Measurements from ENCODE around the gene ATRIP. TPM values are rescaled to one million over a fixed set of nuclear protein-coding genes. Genes with fewer than 3 reads are reported as not detected.
"Not testable (repeated sequence)": the region's sequence is repeated elsewhere in the genome, so short reads cannot be mapped to it uniquely, and the experiment has no call there.

The ATRIP gene
- polyA plus RNA-seq, 1 donor (not counting 4 experiments of a cell fraction or from before 2014, with no cell fraction given): 9.7 TPM

- Histone ChIP-seq H3K27ac (ENCODE audit: control insufficient read depth, insufficient read depth, low read length) (no peak overlapping the region), H3K9me1 (ENCODE audit: control insufficient read depth, extremely low read depth, insufficient read depth, low read length) (no peaks in the 10 kb centered on the region), H3K36me3 (ENCODE audit: control insufficient read depth in 2 of 2, extremely low read depth in 1 of 2, insufficient read depth in 2 of 2, low read length in 2 of 2) (peaks cover 3 to 4% of the 10 kb centered on the region in 2 experiments), H3K27me3 (ENCODE audit: control insufficient read depth, extremely low read depth, insufficient read depth, low read length) (no peaks in the 10 kb centered on the region), H3K79me2 (ENCODE audit: control insufficient read depth, insufficient read depth, low read length) (peaks cover 33% of the 10 kb centered on the region), H3K4me1 (ENCODE audit: control insufficient read depth, extremely low read depth, insufficient read depth, low read length) (peaks cover 14% of the 10 kb centered on the region), H3K9ac (ENCODE audit: control insufficient read depth, extremely low read depth, insufficient read depth, low read length) (no peak overlapping the region), H3K4me3 (ENCODE audit: control insufficient read depth in 2 of 3, extremely low read depth in 1 of 3, insufficient read depth in 2 of 3, low read depth in 1 of 3, low read length in 3 of 3) (no peak overlapping the region), H3K4me2 (ENCODE audit: control insufficient read depth, extremely low read depth, insufficient read depth, low read depth, low read length) (no peak overlapping the region), H4K20me1 (ENCODE audit: control insufficient read depth, extremely low read depth, insufficient read depth, low read length) (no peaks in the 10 kb centered on the region), H3K9me3 (ENCODE audit: control insufficient read depth, low read depth, low read length) (no peaks in the 10 kb centered on the region), H2AFZ (ENCODE audit: control insufficient read depth, low read length) (no peak overlapping the region)
- DNase-seq (ENCODE audit: low read depth, low spot score) (no peak), FAIRE-seq (no peak)
- TF ChIP-seq CTCF (optimal IDR thresholded peaks at IDR 0.05 in 1 of 3, IDR thresholded peaks at IDR 0.05 in 1 of 3, conservative IDR thresholded peaks at IDR 0.05 in 1 of 3; ENCODE audit: extremely low read depth in 1 of 3, insufficient read depth in 2 of 3, low read length in 3 of 3): no peak
- no peak for TF ChIP-seq EZH2 (IDR thresholded peaks at IDR 0.05; ENCODE audit: low read length)
- dilution Hi-C loops (cut with MboI; ENCODE audit: extremely low pct_ligation_motif_present, low sequenced_read_pairs): no loop called here
These were observed 27.0 kb downstream of the ATRIP start for GRCh38 chr3:48473617-48473952.

- H4K20me1 ChIP-seq (ENCODE audit: control insufficient read depth, extremely low read depth, insufficient read depth, low read length); H3K4me2 ChIP-seq (ENCODE audit: control insufficient read depth, extremely low read depth, insufficient read depth, low read depth, low read length); H3K36me3 ChIP-seq (ENCODE audit: control insufficient read depth in 2 of 2, extremely low read depth in 1 of 2, insufficient read depth in 2 of 2, low read length in 2 of 2); H3K4me3 ChIP-seq (ENCODE audit: control insufficient read depth in 2 of 3, extremely low read depth in 1 of 3, insufficient read depth in 2 of 3, low read depth in 1 of 3, low read length in 3 of 3); dilution Hi-C loops (cut with MboI; ENCODE audit: extremely low pct_ligation_motif_present, low sequenced_read_pairs); H2AFZ ChIP-seq (ENCODE audit: control insufficient read depth, low read length); H3K27me3 ChIP-seq (ENCODE audit: control insufficient read depth, extremely low read depth, insufficient read depth, low read length); DNase-seq (ENCODE audit: low read depth, low spot score); H3K9me1 ChIP-seq (ENCODE audit: control insufficient read depth, extremely low read depth, insufficient read depth, low read length); H3K9me3 ChIP-seq (ENCODE audit: control insufficient read depth, low read depth, low read length); FAIRE-seq; H3K27ac ChIP-seq (ENCODE audit: control insufficient read depth, insufficient read depth, low read length); H3K9ac ChIP-seq (ENCODE audit: control insufficient read depth, extremely low read depth, insufficient read depth, low read length): not testable (repeated sequence)
- Histone ChIP-seq H3K79me2 (ENCODE audit: control insufficient read depth, insufficient read depth, low read length) (peaks cover 30% of the 10 kb centered on the region), H3K4me1 (ENCODE audit: control insufficient read depth, extremely low read depth, insufficient read depth, low read length) (peaks cover 15% of the 10 kb centered on the region)
These were observed 27.5 kb downstream of the ATRIP start for GRCh38 chr3:48474031-48474430.

GRCh38 chr3:48474619-48475018 lies 28.1 kb downstream of the ATRIP start:
- H3K9me3 ChIP-seq (ENCODE audit: control insufficient read depth, low read depth, low read length): no peaks in the 10 kb centered on the region
- no peak for DNase-seq (ENCODE audit: low read depth, low spot score)
- no peak for TF ChIP-seq EZH2 (IDR thresholded peaks at IDR 0.05; ENCODE audit: low read length)
- no peak for TF ChIP-seq CTCF (optimal IDR thresholded peaks at IDR 0.05 in 1 of 3, IDR thresholded peaks at IDR 0.05 in 1 of 3, conservative IDR thresholded peaks at IDR 0.05 in 1 of 3; ENCODE audit: extremely low read depth in 1 of 3, insufficient read depth in 2 of 3, low read length in 3 of 3)
- H3K4me1 ChIP-seq (ENCODE audit: control insufficient read depth, extremely low read depth, insufficient read depth, low read length): peaks cover 20% of the 10 kb centered on the region
- dilution Hi-C loops (cut with MboI; ENCODE audit: extremely low pct_ligation_motif_present, low sequenced_read_pairs): no loop called here
- H3K36me3 ChIP-seq (ENCODE audit: control insufficient read depth in 2 of 2, extremely low read depth in 1 of 2, insufficient read depth in 2 of 2, low read length in 2 of 2): peaks cover 0 to 3% of the 10 kb centered on the region in 2 experiments
- FAIRE-seq: no peak
- no peaks in the 10 kb centered on the region for H4K20me1 ChIP-seq (ENCODE audit: control insufficient read depth, extremely low read depth, insufficient read depth, low read length)
- H3K79me2 ChIP-seq (ENCODE audit: control insufficient read depth, insufficient read depth, low read length): peaks cover 24% of the 10 kb centered on the region
- H3K4me2 ChIP-seq (ENCODE audit: control insufficient read depth, extremely low read depth, insufficient read depth, low read depth, low read length): no peak overlapping the region
- H3K27me3 ChIP-seq (ENCODE audit: control insufficient read depth, extremely low read depth, insufficient read depth, low read length): no peaks in the 10 kb centered on the region
- H3K9me1 ChIP-seq (ENCODE audit: control insufficient read depth, extremely low read depth, insufficient read depth, low read length): no peaks in the 10 kb centered on the region
- no peak overlapping the region for H3K9ac ChIP-seq (ENCODE audit: control insufficient read depth, extremely low read depth, insufficient read depth, low read length)
- no peak overlapping the region for H3K4me3 ChIP-seq (ENCODE audit: control insufficient read depth in 2 of 3, extremely low read depth in 1 of 3, insufficient read depth in 2 of 3, low read depth in 1 of 3, low read length in 3 of 3)
- H3K27ac ChIP-seq (ENCODE audit: control insufficient read depth, insufficient read depth, low read length): no peak overlapping the region
- H2AFZ ChIP-seq (ENCODE audit: control insufficient read depth, low read length): no peak overlapping the region
